ENCODE measurements around the gene WNT9A. TPM values are rescaled to one million over a fixed set of nuclear protein-coding genes. Genes with fewer than 3 reads are reported as not detected.

The WNT9A gene
- polyA plus RNA-seq, 1 of the 3 experiments (the other 2 are of a cell fraction), result 0.31 TPM

DNA sequence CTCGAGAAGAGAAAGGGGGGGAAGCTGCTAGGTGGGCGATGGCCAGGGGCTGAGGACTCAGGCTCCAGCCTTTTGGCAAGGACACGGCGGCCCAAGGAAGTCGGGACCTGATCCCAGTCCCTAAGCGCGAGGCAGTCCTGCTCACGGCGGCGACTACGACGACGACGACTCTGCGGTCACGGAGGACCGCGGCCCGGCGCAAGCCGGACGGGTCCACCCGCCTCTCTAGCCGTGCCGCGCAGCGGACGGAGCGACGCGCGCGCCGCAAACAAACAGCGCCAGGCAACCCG lies 401 bp downstream of the WNT9A start:
- no peak for DNase-seq
- H3K27ac ChIP-seq (ENCODE audit: low read depth in 2 of 2, low read length in 1 of 2), result no peak overlapping the region
- no peaks in the 10 kb centered on the region for H3K36me3 ChIP-seq (replicated peaks in 1 of 2; ENCODE audit: control insufficient read depth in 1 of 2, insufficient read depth in 2 of 2, low read length in 1 of 2)
- no peaks in the 10 kb centered on the region for H3K9me3 ChIP-seq
- H3K79me2 ChIP-seq (ENCODE audit: insufficient read depth), result no peaks in the 10 kb centered on the region
- H3K4me1 ChIP-seq (ENCODE audit: control insufficient read depth in 1 of 2, insufficient read depth in 2 of 2, low read depth in 1 of 2, low read length in 1 of 2), result peaks cover 0 to 2% of the 10 kb centered on the region in 2 experiments; a peak in 1 of 4 replicates
- 0 out of 2 replicates have a peak overlapping the region, but pooled peaks have one; percentile 56 for H2AFZ ChIP-seq (ENCODE audit: low read depth)
- POLR2A ChIA-PET, result no interaction called here
- WGBS (ENCODE audit: low lambda C conversion rate), result 5% methylated on average over 7 of the region's 36 CpGs
- H4K20me1 ChIP-seq (ENCODE audit: insufficient read depth), result no peaks in the 10 kb centered on the region
- no peaks in the 10 kb centered on the region for H3K27me3 ChIP-seq (ENCODE audit: insufficient read depth)
- no peak overlapping the region for H3K9ac ChIP-seq
- peak overlapping the region; percentile 71 for H3K4me2 ChIP-seq
- peak overlapping the region; percentile 42 to 48; a peak in 3 of 4 replicates for H3K4me3 ChIP-seq (ENCODE audit: low read depth in 2 of 2, low read length in 1 of 2)
- no peaks in the 10 kb centered on the region for H3F3A ChIP-seq (replicated peaks; ENCODE audit: insufficient read depth)
- CTCF ChIA-PET, result interaction anchor here (0.6 to 5.2 kb wide), 19 partner anchors 11 to 472 kb away, joined by 3 to 70 read pairs (median 4); no protein-coding TSS in a partner anchor
- TF ChIP-seq CTCF (IDR thresholded peaks at IDR 0.05), result no peak
- no peak for TF ChIP-seq NFIC (IDR thresholded peaks at IDR 0.05; ENCODE audit: borderline replicate concordance)
- no peak for TF ChIP-seq TAF1 (IDR thresholded peaks at IDR 0.05; ENCODE audit: borderline replicate concordance, low read depth, low read length)
- TF ChIP-seq RAD21 (IDR thresholded peaks at IDR 0.05; ENCODE audit: low read length), result no peak
- TF ChIP-seq, protein P1, sequence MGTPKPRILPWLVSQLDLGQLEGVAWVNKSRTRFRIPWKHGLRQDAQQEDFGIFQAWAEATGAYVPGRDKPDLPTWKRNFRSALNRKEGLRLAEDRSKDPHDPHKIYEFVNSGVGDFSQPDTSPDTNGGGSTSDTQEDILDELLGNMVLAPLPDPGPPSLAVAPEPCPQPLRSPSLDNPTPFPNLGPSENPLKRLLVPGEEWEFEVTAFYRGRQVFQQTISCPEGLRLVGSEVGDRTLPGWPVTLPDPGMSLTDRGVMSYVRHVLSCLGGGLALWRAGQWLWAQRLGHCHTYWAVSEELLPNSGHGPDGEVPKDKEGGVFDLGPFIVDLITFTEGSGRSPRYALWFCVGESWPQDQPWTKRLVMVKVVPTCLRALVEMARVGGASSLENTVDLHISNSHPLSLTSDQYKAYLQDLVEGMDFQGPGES (IDR thresholded peaks at IDR 0.05; ENCODE audit: low read depth, low read length), result no peak
- no peak for TF ChIP-seq MAX (IDR thresholded peaks at IDR 0.05; ENCODE audit: low read depth)
- TF ChIP-seq RXRA (IDR thresholded peaks at IDR 0.05; ENCODE audit: borderline replicate concordance, low read depth), result no peak
- no peak for TF ChIP-seq FOXJ3 (CRISPR knock-in tag; IDR thresholded peaks at IDR 0.05)
- no peak for TF ChIP-seq RFX5 (IDR thresholded peaks at IDR 0.05; ENCODE audit: low read length)
- no peak for TF ChIP-seq GABPA (IDR thresholded peaks at IDR 0.05; ENCODE audit: low read depth)
- no peak for TF ChIP-seq RCOR1 (IDR thresholded peaks at IDR 0.05; ENCODE audit: low read length)
- no peak for TF ChIP-seq MEF2A (IDR thresholded peaks at IDR 0.05; ENCODE audit: borderline replicate concordance, low read depth)
- no peak for TF ChIP-seq TEAD4 (IDR thresholded peaks at IDR 0.05; ENCODE audit: borderline replicate concordance, insufficient read depth)
- no peak for TF ChIP-seq ZBTB33 (IDR thresholded peaks at IDR 0.05; ENCODE audit: borderline replicate concordance, low read depth)
- no peak for TF ChIP-seq SIN3A (IDR thresholded peaks at IDR 0.05; ENCODE audit: borderline replicate concordance, low read depth, low read length)
- TF ChIP-seq, protein P2, sequence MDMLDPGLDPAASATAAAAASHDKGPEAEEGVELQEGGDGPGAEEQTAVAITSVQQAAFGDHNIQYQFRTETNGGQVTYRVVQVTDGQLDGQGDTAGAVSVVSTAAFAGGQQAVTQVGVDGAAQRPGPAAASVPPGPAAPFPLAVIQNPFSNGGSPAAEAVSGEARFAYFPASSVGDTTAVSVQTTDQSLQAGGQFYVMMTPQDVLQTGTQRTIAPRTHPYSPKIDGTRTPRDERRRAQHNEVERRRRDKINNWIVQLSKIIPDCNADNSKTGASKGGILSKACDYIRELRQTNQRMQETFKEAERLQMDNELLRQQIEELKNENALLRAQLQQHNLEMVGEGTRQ (IDR thresholded peaks at IDR 0.05; ENCODE audit: borderline replicate concordance, low read depth, low read length), result no peak
- H3K9me2 ChIP-seq, result no peaks in the 10 kb centered on the region

All from SK-N-SH (cell line).